Gastroesophageal sphincter (tissue), 3 donors: ENCODE measurements around the gene MEGF6.

Source experiments
- CTCF ChIP-seq, 4 experiments: fragments of 200-600 bp in 2 of 4; fragments of 450-650 bp in 2 of 4; sonication (generic) in 1 of 4; IDR thresholded peaks; one replicate each; pipeline ENCODE4 v1.5.1; 2017 to 2019; ENCODE audit warnings: antibody characterized with exemption in 4 of 4, mild to moderate bottlenecking in 2 of 4, moderate library complexity in 2 of 4
- POLR2AphosphoS5 ChIP-seq: sonication (generic); formaldehyde crosslinking; IDR thresholded peaks from one replicate; pipeline ENCODE4 v1.6.1; 2017; ENCODE audit warnings: antibody characterized with exemption

- TF ChIP-seq CTCF (IDR thresholded peaks at IDR 0.05) (no peak), POLR2AphosphoS5 (no peak)
These were observed 29.0 kb upstream of the MEGF6 start for GRCh38 chr1:3640121-3640837.
